IMR-90 (cell line): ENCODE measurements around the gene HVCN1.

Experiments used
- CTCF ChIP-seq: conservative IDR thresholded peaks from 2 replicates; pipeline ENCODE4 v1.5.1; 2012; ENCODE audit warnings: mild to moderate bottlenecking, low read depth, low read length, improper control_type of control experiment
- ELK1 ChIP-seq: fragments of 150-350 bp; IDR thresholded peaks from 2 replicates; pipeline ENCODE4 v1.6.1; 2016; ENCODE audit warnings: low read depth, mild to moderate bottlenecking, low read length, moderate library complexity, borderline replicate concordance
- MAFK ChIP-seq: IDR thresholded peaks from 2 replicates; pipeline ENCODE4 v1.6.1; 2012; ENCODE audit warnings: low read depth, low read length, improper control_type of control experiment
- MAZ ChIP-seq: IDR thresholded peaks from 2 replicates; pipeline ENCODE4 v1.6.1; 2012; ENCODE audit warnings: low read depth, mild to moderate bottlenecking, low read length, improper control_type of control experiment, moderate library complexity, borderline replicate concordance
- MXI1 ChIP-seq: IDR thresholded peaks from 2 replicates; pipeline ENCODE4 v1.6.1; 2012; ENCODE audit warnings: low read depth, mild to moderate bottlenecking, low read length, moderate library complexity, borderline replicate concordance
- POLR2A ChIP-seq: IDR thresholded peaks from 2 replicates; pipeline ENCODE4 v1.6.1; 2012; ENCODE audit warnings: mild to moderate bottlenecking, low read depth, low read length
- RAD21 ChIP-seq: IDR thresholded peaks from 2 replicates; pipeline ENCODE4 v1.6.1; 2012; ENCODE audit warnings: low read length, improper control_type of control experiment
- RCOR1 ChIP-seq: IDR thresholded peaks from 2 replicates; pipeline ENCODE4 v1.6.1; 2012; ENCODE audit warnings: mild to moderate bottlenecking, low read length, improper control_type of control experiment; ENCODE audit not compliant: insufficient replicate concordance
- RFX5 ChIP-seq: IDR thresholded peaks from 2 replicates; pipeline ENCODE4 v1.8.0; 2012; ENCODE audit warnings: low read depth, mild to moderate bottlenecking, low read length, moderate library complexity
- TF ChIP-seq, protein P1 (sequence below): fragments of 150-350 bp; IDR thresholded peaks from 2 replicates; pipeline ENCODE4 v1.6.1; 2017; ENCODE audit warnings: mild to moderate bottlenecking, antibody characterized with exemption, low read length, low read depth

DNA sequence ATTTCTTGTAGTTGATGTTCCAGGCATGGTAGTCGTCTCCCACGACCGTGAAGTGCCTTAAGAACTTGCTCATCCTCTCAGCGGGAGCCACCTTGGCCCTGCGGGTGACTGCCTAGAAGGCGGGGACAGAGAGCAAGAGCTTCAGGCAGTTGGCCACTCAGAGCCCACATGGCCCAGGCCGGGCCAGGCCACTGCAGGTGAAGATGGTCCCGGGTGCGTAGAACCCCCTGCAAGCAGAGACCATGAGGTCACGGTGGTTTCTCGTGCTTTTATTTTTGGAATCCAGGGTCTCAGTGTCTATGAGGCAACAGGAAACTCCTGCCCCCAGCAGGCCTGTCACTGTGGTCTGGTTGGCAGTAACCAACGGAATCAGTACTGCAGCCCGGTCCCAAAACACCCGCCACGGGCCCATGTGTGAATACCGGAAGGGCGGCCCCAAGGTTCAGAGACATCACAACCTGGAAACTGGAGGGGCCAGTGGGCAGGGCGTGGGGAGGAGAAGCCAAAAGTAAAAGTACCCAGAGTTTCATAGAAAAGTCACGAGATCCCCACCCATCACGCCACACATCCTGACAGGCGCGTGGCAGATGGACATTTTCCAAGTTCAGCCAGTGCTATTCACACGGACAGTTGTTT lies 27.5 kb downstream of the HVCN1 start:
- TF ChIP-seq MAFK = no peak
- no peak for TF ChIP-seq MAZ
- TF ChIP-seq POLR2A = no peak
- no peak for TF ChIP-seq CTCF
- no peak for TF ChIP-seq RFX5
- TF ChIP-seq, protein P1, sequence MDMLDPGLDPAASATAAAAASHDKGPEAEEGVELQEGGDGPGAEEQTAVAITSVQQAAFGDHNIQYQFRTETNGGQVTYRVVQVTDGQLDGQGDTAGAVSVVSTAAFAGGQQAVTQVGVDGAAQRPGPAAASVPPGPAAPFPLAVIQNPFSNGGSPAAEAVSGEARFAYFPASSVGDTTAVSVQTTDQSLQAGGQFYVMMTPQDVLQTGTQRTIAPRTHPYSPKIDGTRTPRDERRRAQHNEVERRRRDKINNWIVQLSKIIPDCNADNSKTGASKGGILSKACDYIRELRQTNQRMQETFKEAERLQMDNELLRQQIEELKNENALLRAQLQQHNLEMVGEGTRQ = no peak
- TF ChIP-seq ELK1 = no peak
- TF ChIP-seq MXI1 = no peak
- TF ChIP-seq RCOR1 = no peak
- no peak for TF ChIP-seq RAD21
